HepG2 (cell line): ENCODE results near the gene CEP78. TPM values are rescaled to one million over a fixed set of nuclear protein-coding genes. Genes with fewer than 3 reads are reported as not detected.

Experiments
- ATAC-seq: fragments of 200-7000 bp; cut with Tn5 transposase; 3 replicates; pipeline ENCODE4 v1.9.1; 2020; ENCODE audit warnings: mild to moderate bottlenecking, moderate library complexity
- BruUV-seq: library from RNA; stranded (reverse); fragments of 400-500 nt; replicated peaks from 2 replicates; lab custom pipeline; 2021; lab: Mats Ljungman, UMichigan
- CTCF ChIA-PET: fragments of 300-600 bp; formaldehyde crosslinking; extraction: SDS; loops from one replicate; lab custom pipeline; 2021; ENCODE audit warnings: low total read pairs, inconsistent platforms, low intra/inter-chr PET ratio; lab: Yijun Ruan, JAX
- POLR2A ChIA-PET: fragments of 350-600 bp; sonication (Branson Sonifier 250); formaldehyde crosslinking; loops from one replicate; lab custom pipeline; 2020; ENCODE audit warnings: antibody characterized with exemption, inconsistent platforms; lab: Yijun Ruan, JAX
- DNase-seq: peaks from one replicate; pipeline ENCODE4 v3.0.0-alpha.2; 2015; ENCODE audit warnings: low spot score
- FAIRE-seq: peaks from 3 replicates; lab custom pipeline; 2011; peaks lifted over from hg19 to GRCh38; lab: Jason Lieb, UNC
- H2AFZ ChIP-seq: one replicate; pipeline ENCODE4 v1.6.1; 2011; ENCODE audit warnings: low read length, inconsistent platforms
- H3K27ac ChIP-seq: fragments of 300-600 bp; 3 replicates; pipeline ENCODE4 v1.8.0; 2011; ENCODE audit warnings: mixed run types, mild to moderate bottlenecking, mixed read lengths, low read length, inconsistent platforms; ENCODE audit not compliant: insufficient read depth; ENCODE audit errors: extremely low read length
- H3K27me3 ChIP-seq, 2 experiments: fragments of 200-600 bp in 1 of 2; 2 replicates in 1 of 2; 3 replicates in 1 of 2; pipeline versions ENCODE4 v1.6.0 to v1.8.0; 2011; ENCODE audit warnings: low read length in 2 of 2, mild to moderate bottlenecking in 2 of 2, moderate library complexity in 2 of 2, inconsistent platforms in 1 of 2; ENCODE audit not compliant: insufficient read depth in 2 of 2, control insufficient read depth in 1 of 2
- H3K36me3 ChIP-seq, 2 experiments: fragments of 200-600 bp in 1 of 2; replicated peaks in 1 of 2; 2 replicates in 1 of 2; 3 replicates in 1 of 2; pipeline versions ENCODE4 v1.5.1 to v1.8.0; 2011; ENCODE audit warnings: low read length in 2 of 2, inconsistent platforms in 1 of 2; ENCODE audit not compliant: insufficient read depth in 2 of 2, control insufficient read depth in 1 of 2
- H3K4me1 ChIP-seq: 2 replicates; pipeline ENCODE4 v1.5.1; 2012; ENCODE audit warnings: low read length, inconsistent platforms; ENCODE audit not compliant: insufficient read depth
- H3K4me2 ChIP-seq: 2 replicates; pipeline ENCODE4 v1.6.0; 2011; ENCODE audit warnings: low read depth, low read length, inconsistent platforms
- H3K4me3 ChIP-seq, 3 experiments: fragments of 200-600 bp in 1 of 3; sonication (generic), shearing (Covaris generic) in 1 of 3; replicated peaks in 1 of 3; 2 replicates each; pipeline ENCODE4 v1.5.1; 2011 to 2016; ENCODE audit warnings: low read length in 3 of 3, inconsistent platforms in 2 of 3, low read depth in 2 of 3, mild to moderate bottlenecking in 2 of 3, control low read depth in 1 of 3, mixed read lengths in 1 of 3; ENCODE audit not compliant: insufficient read depth in 1 of 3
- H3K79me2 ChIP-seq: one replicate; pipeline ENCODE4 v1.6.1; 2011; ENCODE audit warnings: low read length, inconsistent platforms; ENCODE audit not compliant: insufficient read depth
- H3K9ac ChIP-seq: 2 replicates; pipeline ENCODE4 v1.6.0; 2011; ENCODE audit warnings: mild to moderate bottlenecking, low read depth, low read length, inconsistent platforms; ENCODE audit not compliant: insufficient read depth
- H3K9me3 ChIP-seq: 2 replicates; pipeline ENCODE4 v1.5.1; 2012; ENCODE audit warnings: mild to moderate bottlenecking, low read length
- H4K20me1 ChIP-seq: 2 replicates; pipeline ENCODE4 v1.6.0; 2011; ENCODE audit warnings: inconsistent platforms, mild to moderate bottlenecking, low read length, moderate library complexity; ENCODE audit not compliant: insufficient read depth
- CC2D1A ChIP-seq: sonication (generic); formaldehyde crosslinking; IDR thresholded peaks from 2 replicates; pipeline ENCODE4 v1.8.1; 2023; ENCODE audit warnings: mild to moderate bottlenecking, missing genetic modification reagents
- CEBPB ChIP-seq: IDR thresholded peaks from 2 replicates; pipeline ENCODE4 v1.6.1; 2011; ENCODE audit warnings: low read depth, low read length, improper control_type of control experiment, borderline replicate concordance
- ELF4 ChIP-seq: sonication (generic); formaldehyde crosslinking; IDR thresholded peaks from 2 replicates; pipeline ENCODE4 v1.5.0; 2020; ENCODE audit warnings: missing genetic modification reagents, mild to moderate bottlenecking, moderate library complexity, borderline replicate concordance
- HNRNPL ChIP-seq: fragments of 200-400 bp; formaldehyde crosslinking; IDR thresholded peaks from 2 replicates; pipeline ENCODE4 v1.6.1; 2017; ENCODE audit warnings: mild to moderate bottlenecking, low read depth, low read length
- KLF11 ChIP-seq: IDR thresholded peaks from 2 replicates; pipeline ENCODE4 v1.6.1; 2016; ENCODE audit warnings: missing compliant biosample characterization
- POLR2A ChIP-seq, 2 experiments: IDR thresholded peaks; 2 replicates each; pipeline ENCODE4 v1.6.1; 2011; ENCODE audit warnings: low read depth in 2 of 2, low read length in 2 of 2, mild to moderate bottlenecking in 1 of 2, moderate library complexity in 1 of 2; ENCODE audit not compliant: insufficient read depth in 1 of 2
- RBFOX2 ChIP-seq: fragments of 200-400 bp; formaldehyde crosslinking; IDR thresholded peaks from 2 replicates; pipeline ENCODE4 v1.6.1; 2017; ENCODE audit warnings: low read depth, mild to moderate bottlenecking, low read length
- SKI ChIP-seq: fragments of 450-650 bp; IDR thresholded peaks from one replicate; pipeline ENCODE4 v1.6.1; 2018; ENCODE audit warnings: mild to moderate bottlenecking; ENCODE audit not compliant: partially characterized antibody
- ZNF3 ChIP-seq: IDR thresholded peaks from 2 replicates; pipeline ENCODE4 v1.7.0; 2017; ENCODE audit warnings: inconsistent platforms
- ZNF652 ChIP-seq: IDR thresholded peaks from 2 replicates; pipeline ENCODE4 v1.6.1; 2016; ENCODE audit warnings: low read depth, borderline replicate concordance
- WGBS: methylation state at CpG from one replicate; pipeline ENCODE4 v1.1.6; 2017; ENCODE audit warnings: low lambda C conversion rate; 5-methylcytosine and 5-hydroxymethylcytosine counted together
- in situ Hi-C: cut with HindIII; loops from 2 replicates; pipeline ENCODE4 v1.10.0; 2017; ENCODE audit warnings: low pct_unique_long_range_greater_than_20kb; ENCODE audit not compliant: extremely low pct_ligation_motif_present
- intact Hi-C: fragments of 100-400 bp; cut with micrococcal nuclease; formaldehyde crosslinking; loops from one replicate; pipeline ENCODE4 v1.10.0; 2022; ENCODE audit not compliant: unreplicated experiment
- polyA plus RNA-seq, 8 experiments: library from polyadenylated mRNA; depleted of rRNA in 3 of 8; stranded (reverse) in 7 of 8; unstranded in 1 of 8; fragments of >200 nt; fragmentation: Illumina TruSeq in 4 of 8; extraction: Trizol in 4 of 8; gene quantifications; 2 replicates each; pipeline versions ENCODE4 v1.2.1 to v1.2.3, GENCODE V29; 2011 to 2016; ENCODE audit warnings: low read depth in 4 of 8, missing spikeins in 1 of 8, mixed read lengths in 1 of 8; ENCODE audit not compliant: insufficient read depth in 1 of 8
- total RNA-seq, 5 experiments: library from RNA; depleted of rRNA; stranded (reverse); fragments of >200 nt; fragmentation: Illumina TruSeq; extraction: Trizol; gene quantifications; 2 replicates each; pipeline ENCODE4 v1.2.3, GENCODE V29; 2016; ENCODE audit warnings: low read depth in 1 of 5
- TF ChIP-seq, protein P1 (sequence below): sonication (generic); formaldehyde crosslinking; IDR thresholded peaks from 2 replicates; pipeline ENCODE4 v1.4.0; 2020; ENCODE audit warnings: missing genetic modification reagents, low read depth, mild to moderate bottlenecking, borderline replicate concordance

The CEP78 gene
- total and polyA plus RNA-seq, 2 of the 13 experiments (the other 11 are each of a cell fraction or from before 2014, with no cell fraction given), result 5.1 to 30.8 TPM

DNA sequence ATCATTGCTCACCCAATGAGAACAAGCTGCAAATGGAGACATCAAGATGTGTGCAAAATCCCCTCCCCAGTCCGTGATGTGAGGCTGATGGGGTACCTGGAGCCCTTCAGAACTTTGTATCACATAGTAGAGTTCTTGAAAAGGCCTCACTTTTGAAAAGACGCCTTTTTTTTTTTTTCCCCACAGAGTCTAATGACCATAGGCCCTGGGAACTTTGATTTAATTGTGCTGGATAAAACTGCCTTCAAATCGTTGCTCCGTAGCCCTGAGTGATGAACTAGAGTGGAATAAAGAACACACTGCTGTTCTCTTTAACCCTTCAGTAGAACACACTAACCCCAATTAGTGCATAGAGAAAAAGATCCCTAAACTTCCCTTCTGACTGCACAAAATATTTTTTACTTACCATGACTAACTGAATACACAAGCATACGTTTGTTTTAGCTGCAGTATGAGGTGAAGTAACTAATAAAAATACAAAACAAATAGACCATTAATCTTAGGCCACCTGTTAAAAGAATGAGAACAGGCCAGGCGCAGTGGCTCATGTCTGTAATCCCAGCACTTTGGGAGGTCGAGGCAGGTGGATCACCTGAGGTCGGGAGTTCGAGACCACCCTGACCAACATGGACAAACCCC lies 76.1 kb downstream of the CEP78 start:
- in situ Hi-C loops, result loop anchor here (10.0 kb wide), 1 partner anchor 47 kb away; no protein-coding TSS in a partner anchor
- Histone ChIP-seq H4K20me1 (peaks cover 30% of the 10 kb centered on the region), H3K79me2 (peaks cover 20% of the 10 kb centered on the region), H3K27ac (no peak overlapping the region), H3K9me3 (no peaks in the 10 kb centered on the region), H3K9ac (no peak overlapping the region)
- FAIRE-seq (no peak), DNase-seq (no peak), ATAC-seq (no peak)
- POLR2A ChIA-PET, result interaction anchor here (9.3 kb wide), 1 partner anchor 16 kb away, joined by 76 read pairs; the partner anchor contains the start of gene PSAT1
- 84% methylated on average over 7 of the region's 9 CpGs for WGBS
- TF ChIP-seq HNRNPL (no peak), ZNF652 (CRISPR knock-in tag) (peak; percentile 49; the same call in 1 of the 2 replicates), RBFOX2 (0 out of 2 replicates have a peak, but pooled peaks have one; percentile 9)
- TF ChIP-seq, all 625 proteins: peak for 2
- Histone ChIP-seq H3K4me2 (no peak overlapping the region), H3K27me3 (no peaks in the 10 kb centered on the region), H3K36me3 (peaks cover 38 to 89% of the 10 kb centered on the region in 2 experiments), H3K4me1 (no peaks in the 10 kb centered on the region; the same call in 1 of the 2 replicates), H2AFZ (no peak overlapping the region), H3K4me3 (no peak overlapping the region)
- CTCF ChIA-PET, result no interaction called here
- intact Hi-C loops, result loop anchor here (5.0 kb wide), 1 partner anchor 50 kb away; no protein-coding TSS in a partner anchor
- BruUV-seq, result TSS peak; percentile 13

DNA sequence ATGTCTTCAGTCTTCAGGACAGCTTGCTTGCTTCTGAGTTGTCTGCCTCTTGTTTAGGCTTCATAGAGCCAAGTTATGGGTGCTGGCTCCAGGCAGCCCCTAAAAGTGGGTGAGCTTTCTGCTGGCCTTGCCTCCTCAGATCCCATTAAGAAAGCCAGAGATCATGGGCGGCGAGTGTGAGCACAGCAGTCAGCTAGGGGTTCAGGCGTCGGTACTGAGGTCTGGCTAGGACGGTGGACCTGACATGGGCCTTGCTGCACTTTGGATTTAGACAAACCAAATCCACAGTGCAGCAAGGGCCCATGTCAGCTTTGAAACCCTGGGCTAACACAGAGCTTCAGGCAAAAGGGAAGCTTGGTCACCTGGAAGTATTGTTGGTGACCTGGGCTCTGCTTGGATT lies 78.7 kb downstream of the CEP78 start:
- in situ Hi-C loops, result loop anchor here (10.0 kb wide), 1 partner anchor 50 kb away; no protein-coding TSS in a partner anchor
- POLR2A ChIA-PET, result interaction anchor here (1.6 to 9.3 kb wide), 3 partner anchors 10 to 19 kb away, joined by 4 to 76 read pairs (median 9); partner anchors contain the start of gene PSAT1

More for the DNA sequence above, 78.7 kb downstream of the CEP78 start:
- no peak for DNase-seq
- no peak overlapping the region for H3K4me3 ChIP-seq
- intact Hi-C loops, result loop anchor here (5.0 kb wide), 1 partner anchor 52 kb away; no protein-coding TSS in a partner anchor
- H3K9ac ChIP-seq, result no peak overlapping the region
- 100% methylated on average over 5 of the region's 5 CpGs for WGBS
- TF ChIP-seq SKI (no peak), KLF11 (no peak), CC2D1A (CRISPR knock-in tag) (no peak), ZNF3 (CRISPR knock-in tag) (no peak), CEBPB (no peak), POLR2A (IDR thresholded peaks at IDR 0.05; ENCODE audit: insufficient read depth in 1 of 2, low read depth in 2 of 2, low read length in 2 of 2) (peak in 1 of 2 experiments; percentile 14; a peak in 1 of 4 replicates), ELF4 (no peak)
- TF ChIP-seq, protein P1, sequence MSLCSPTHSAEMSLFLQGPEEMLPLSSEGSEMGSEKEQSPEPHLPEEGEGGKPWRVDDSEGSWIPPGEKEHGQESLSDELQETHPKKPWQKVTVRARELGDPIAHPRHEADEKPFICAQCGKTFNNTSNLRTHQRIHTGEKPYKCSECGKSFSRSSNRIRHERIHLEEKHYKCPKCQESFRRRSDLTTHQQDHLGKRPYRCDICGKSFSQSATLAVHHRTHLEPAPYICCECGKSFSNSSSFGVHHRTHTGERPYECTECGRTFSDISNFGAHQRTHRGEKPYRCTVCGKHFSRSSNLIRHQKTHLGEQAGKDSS (CRISPR knock-in tag), result no peak
- H3K79me2 ChIP-seq, result peaks cover 21% of the 10 kb centered on the region
- no peak overlapping the region for H2AFZ ChIP-seq
- H3K27me3 ChIP-seq, result no peaks in the 10 kb centered on the region
- no peak for FAIRE-seq
- no peak overlapping the region for H3K4me2 ChIP-seq
- no peak overlapping the region for H3K27ac ChIP-seq
- CTCF ChIA-PET, result no interaction called here
- peaks cover 43 to 91% of the 10 kb centered on the region in 2 experiments for H3K36me3 ChIP-seq
- ATAC-seq, result peak; percentile 21
- H3K4me1 ChIP-seq, result no peaks in the 10 kb centered on the region; the same call in 1 of the 2 replicates
- H4K20me1 ChIP-seq, result peaks cover 36% of the 10 kb centered on the region
- H3K9me3 ChIP-seq, result no peaks in the 10 kb centered on the region
- BruUV-seq, result no TSS peak
